GM19099 (cell line): ENCODE data around the gene SEPSECS.
A peak's percentile ranks its signal among the peaks of the same experiment; 100 is the strongest.

Source experiments
- POLR2A ChIP-seq: IDR thresholded peaks from 3 replicates; pipeline ENCODE4 v1.6.1; 2011; ENCODE audit warnings: low read depth; ENCODE audit not compliant: insufficient read length; ENCODE audit errors: extremely low read depth

Gene SEPSECS

GRCh38 chr4:25159837-25160713 is at the start of gene SEPSECS:
Gene SEPSECS, minus strand, starts transcription at chr4:25160449. Its CDS starts 80 bp downstream, at chr4:25160369.
- TF ChIP-seq POLR2A: peak; percentile 94

GRCh38 chr4:25209702-25210101 is 49.5 kb upstream of the SEPSECS start:
- TF ChIP-seq POLR2A: no peak

- no peak for TF ChIP-seq POLR2A
These were observed 47.7 kb upstream of the SEPSECS start for GRCh38 chr4:25207997-25208396.

- no peak for TF ChIP-seq POLR2A
These were observed 38.5 kb upstream of the SEPSECS start for GRCh38 chr4:25198713-25199112.

GRCh38 chr4:25190407-25190806 is 30.2 kb upstream of the SEPSECS start:
- no peak for TF ChIP-seq POLR2A

GRCh38 chr4:25184056-25184455 is 23.8 kb upstream of the SEPSECS start:
- TF ChIP-seq POLR2A: no peak

- TF ChIP-seq POLR2A: no peak
These were observed 22.7 kb upstream of the SEPSECS start for GRCh38 chr4:25182937-25183336.

GRCh38 chr4:25180524-25181131 is 20.4 kb upstream of the SEPSECS start:
- no peak for TF ChIP-seq POLR2A

GRCh38 chr4:25178838-25179261 is 18.6 kb upstream of the SEPSECS start:
- no peak for TF ChIP-seq POLR2A

- no peak for TF ChIP-seq POLR2A
These were observed 16.9 kb upstream of the SEPSECS start for GRCh38 chr4:25177147-25177546.

- TF ChIP-seq POLR2A: no peak
These were observed 14.4 kb upstream of the SEPSECS start for GRCh38 chr4:25174674-25175073.

GRCh38 chr4:25172961-25173915 is 13.0 kb upstream of the SEPSECS start:
- TF ChIP-seq POLR2A: no peak

GRCh38 chr4:25171201-25171865 is 11.1 kb upstream of the SEPSECS start:
- TF ChIP-seq POLR2A: no peak

GRCh38 chr4:25169446-25169845 is 9.2 kb upstream of the SEPSECS start:
- TF ChIP-seq POLR2A: no peak
